ENCODE measurements around the gene NR5A2. TPM values are rescaled to one million over a fixed set of nuclear protein-coding genes. Genes with fewer than 3 reads are reported as not detected.

Gene NR5A2
- total RNA-seq, 1 donor from 2014 or later = 1.4 TPM

DNA sequence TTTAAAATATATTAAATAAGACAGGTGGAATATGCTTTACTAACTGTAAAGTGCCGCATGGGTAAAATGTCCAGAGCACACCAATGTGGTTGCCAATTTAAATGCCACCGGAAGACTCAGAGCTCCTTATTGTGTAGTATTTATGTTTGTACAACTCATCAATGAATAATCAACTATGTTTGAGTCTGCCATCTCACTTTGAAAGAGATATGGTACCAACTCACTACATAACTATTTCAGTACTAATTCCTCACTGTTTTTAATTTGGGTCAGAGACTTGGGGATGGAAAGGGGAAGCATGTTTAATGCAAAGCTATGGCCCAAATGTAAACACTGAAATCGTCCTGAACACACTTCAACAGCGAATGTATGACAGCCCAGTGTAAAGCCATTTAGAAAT lies 144.8 kb downstream of the NR5A2 start:
- H3K4me1 ChIP-seq = no peaks in the 10 kb centered on the region
- no peaks in the 10 kb centered on the region for H3K27me3 ChIP-seq (ENCODE audit: low read depth)
- intact Hi-C loops (cut with DNase I) = no loop called here
- no peaks in the 10 kb centered on the region for H3K9me3 ChIP-seq
- no peaks in the 10 kb centered on the region for H3K36me3 ChIP-seq
- no peak for DNase-seq
- ATAC-seq = no peak
- H3K27ac ChIP-seq = no peak overlapping the region
- TF ChIP-seq, protein P1, sequence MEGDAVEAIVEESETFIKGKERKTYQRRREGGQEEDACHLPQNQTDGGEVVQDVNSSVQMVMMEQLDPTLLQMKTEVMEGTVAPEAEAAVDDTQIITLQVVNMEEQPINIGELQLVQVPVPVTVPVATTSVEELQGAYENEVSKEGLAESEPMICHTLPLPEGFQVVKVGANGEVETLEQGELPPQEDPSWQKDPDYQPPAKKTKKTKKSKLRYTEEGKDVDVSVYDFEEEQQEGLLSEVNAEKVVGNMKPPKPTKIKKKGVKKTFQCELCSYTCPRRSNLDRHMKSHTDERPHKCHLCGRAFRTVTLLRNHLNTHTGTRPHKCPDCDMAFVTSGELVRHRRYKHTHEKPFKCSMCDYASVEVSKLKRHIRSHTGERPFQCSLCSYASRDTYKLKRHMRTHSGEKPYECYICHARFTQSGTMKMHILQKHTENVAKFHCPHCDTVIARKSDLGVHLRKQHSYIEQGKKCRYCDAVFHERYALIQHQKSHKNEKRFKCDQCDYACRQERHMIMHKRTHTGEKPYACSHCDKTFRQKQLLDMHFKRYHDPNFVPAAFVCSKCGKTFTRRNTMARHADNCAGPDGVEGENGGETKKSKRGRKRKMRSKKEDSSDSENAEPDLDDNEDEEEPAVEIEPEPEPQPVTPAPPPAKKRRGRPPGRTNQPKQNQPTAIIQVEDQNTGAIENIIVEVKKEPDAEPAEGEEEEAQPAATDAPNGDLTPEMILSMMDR (IDR thresholded peaks at IDR 0.05) = no peak
- no peak overlapping the region for H3K4me3 ChIP-seq

DNA sequence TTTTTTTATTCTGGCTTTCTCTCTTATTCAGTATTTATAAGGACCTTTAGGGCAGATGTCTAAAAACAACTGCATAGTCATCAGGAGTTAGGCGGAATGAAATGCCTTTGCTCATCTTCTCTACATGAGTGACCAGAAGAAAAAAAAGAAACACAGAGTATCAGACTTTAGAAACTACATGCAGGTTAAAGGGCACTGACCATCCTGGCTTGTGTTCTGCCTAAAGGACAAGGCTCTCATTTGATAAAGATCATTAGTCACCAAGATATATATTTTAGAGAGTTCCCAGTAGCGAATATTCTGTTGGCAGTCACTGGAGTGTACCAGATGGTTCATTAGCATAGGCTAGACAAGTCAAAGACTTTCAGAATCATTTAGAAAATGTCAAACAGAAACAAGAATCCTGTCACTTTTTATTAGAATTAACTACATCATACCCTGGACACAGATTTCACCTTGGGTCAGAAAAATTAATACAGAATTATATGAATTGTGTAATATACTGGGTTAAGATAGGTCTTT lies 145.6 kb downstream of the NR5A2 start:
- Histone ChIP-seq H3K36me3 (no peaks in the 10 kb centered on the region), H3K27ac (no peak overlapping the region), H3K9me3 (no peaks in the 10 kb centered on the region), H3K4me3 (no peak overlapping the region), H3K4me1 (no peaks in the 10 kb centered on the region), H3K27me3 (ENCODE audit: low read depth) (no peaks in the 10 kb centered on the region)
- TF ChIP-seq, protein P1 (IDR thresholded peaks at IDR 0.05) = no peak
- intact Hi-C loops (cut with DNase I) = no loop called here
- no peak for ATAC-seq
- DNase-seq = no peak

DNA sequence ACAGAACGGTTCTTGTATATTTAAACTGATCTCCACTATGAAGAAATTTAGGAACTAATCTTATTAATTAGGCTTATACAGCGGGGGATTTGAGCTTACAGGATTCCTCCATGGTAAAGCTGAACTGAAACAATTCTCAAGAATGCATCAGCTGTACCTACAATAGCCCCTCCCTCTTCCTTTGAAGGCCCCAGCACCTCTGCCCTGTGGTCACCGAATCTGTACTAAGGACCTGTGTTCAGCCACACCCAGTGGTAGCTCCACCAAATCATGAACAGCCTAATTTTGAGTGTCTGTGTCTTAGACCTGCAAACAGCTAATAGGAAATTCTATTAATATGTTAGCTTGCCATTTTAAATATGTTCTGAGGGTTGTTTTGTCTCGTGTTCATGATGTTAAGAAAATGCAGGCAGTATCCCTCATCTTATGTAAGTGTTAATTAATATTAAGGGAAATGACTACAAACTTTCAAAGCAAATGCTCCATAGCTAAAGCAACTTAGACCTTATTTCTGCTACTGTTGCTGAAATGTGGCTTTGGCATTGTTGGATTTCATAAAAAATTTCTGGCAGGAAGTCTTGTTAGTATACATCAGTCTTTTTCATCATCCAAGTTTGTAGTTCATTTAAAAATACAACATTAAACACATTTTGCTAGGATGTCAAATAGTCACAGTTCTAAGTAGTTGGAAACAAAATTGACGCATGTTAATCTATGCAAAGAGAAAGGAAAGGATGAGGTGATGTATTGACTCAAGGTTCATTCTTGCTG lies 147.2 kb downstream of the NR5A2 start:
- H3K27me3 ChIP-seq (ENCODE audit: low read depth) = no peaks in the 10 kb centered on the region
- H3K9me3 ChIP-seq = no peaks in the 10 kb centered on the region
- H3K27ac ChIP-seq = no peak overlapping the region
- no peak overlapping the region for H3K4me3 ChIP-seq
- H3K36me3 ChIP-seq = no peaks in the 10 kb centered on the region
- ATAC-seq = no peak
- H3K4me1 ChIP-seq = no peaks in the 10 kb centered on the region
- no peak for DNase-seq
- TF ChIP-seq, protein P1 (IDR thresholded peaks at IDR 0.05) = no peak
- intact Hi-C loops (cut with DNase I) = no loop called here

DNA sequence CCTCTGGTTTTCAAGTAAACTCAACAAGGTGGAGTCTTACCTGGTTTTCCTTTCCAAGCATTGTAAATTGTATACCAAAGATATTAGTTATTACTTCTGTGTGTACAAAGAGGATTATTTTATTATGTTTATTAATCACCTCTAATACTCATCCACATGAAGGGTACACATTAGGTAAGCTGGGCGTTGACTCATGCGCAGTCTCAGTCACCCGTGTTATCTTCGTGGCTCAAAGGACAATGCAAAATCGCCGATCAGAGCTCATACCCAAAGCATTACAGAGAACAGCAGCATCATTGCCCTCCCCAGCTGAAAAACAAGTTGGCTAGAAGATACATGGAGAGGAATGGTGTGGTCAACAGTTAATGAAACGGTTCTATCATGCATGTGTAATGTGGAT lies 148.7 kb downstream of the NR5A2 start:
- intact Hi-C loops (cut with DNase I) = no loop called here
- no peaks in the 10 kb centered on the region for H3K4me1 ChIP-seq
- H3K36me3 ChIP-seq = no peaks in the 10 kb centered on the region
- ATAC-seq = no peak
- no peak overlapping the region for H3K4me3 ChIP-seq
- no peak overlapping the region for H3K27ac ChIP-seq
- no peaks in the 10 kb centered on the region for H3K27me3 ChIP-seq (ENCODE audit: low read depth)
- TF ChIP-seq, protein P1 (IDR thresholded peaks at IDR 0.05) = no peak
- no peaks in the 10 kb centered on the region for H3K9me3 ChIP-seq
- no peak for DNase-seq

DNA sequence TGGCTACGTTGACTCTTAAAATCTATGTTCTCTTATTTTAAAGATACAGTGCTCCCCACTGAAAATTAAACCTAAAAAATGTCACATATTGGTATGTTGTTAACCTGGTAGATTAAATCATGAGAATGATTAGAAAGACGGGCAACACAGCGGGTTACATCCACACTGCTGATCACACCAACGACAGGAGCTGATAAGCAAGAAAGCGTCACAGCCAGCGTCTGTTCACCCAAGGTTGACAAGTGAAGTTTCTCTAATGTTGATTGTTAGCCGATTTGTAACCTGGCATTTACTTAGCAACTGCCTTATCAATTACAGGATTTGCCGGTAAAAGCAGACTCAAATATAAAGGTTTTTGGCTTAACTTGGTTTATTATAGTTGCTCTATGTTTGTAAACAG lies 149.3 kb downstream of the NR5A2 start:
- intact Hi-C loops (cut with DNase I) = no loop called here
- no peak overlapping the region for H3K27ac ChIP-seq

More for the DNA sequence above, 149.3 kb downstream of the NR5A2 start:
- H3K9me3 ChIP-seq = no peaks in the 10 kb centered on the region
- TF ChIP-seq, protein P1 (IDR thresholded peaks at IDR 0.05) = no peak
- no peaks in the 10 kb centered on the region for H3K4me1 ChIP-seq
- no peak overlapping the region for H3K4me3 ChIP-seq
- DNase-seq (no peak), ATAC-seq (no peak)
- no peaks in the 10 kb centered on the region for H3K27me3 ChIP-seq (ENCODE audit: low read depth)
- H3K36me3 ChIP-seq = no peaks in the 10 kb centered on the region
